Endodermal cell (in vitro differentiated cells): ENCODE data around the gene CLEC10A. TPM values are rescaled to one million over a fixed set of nuclear protein-coding genes. Genes with fewer than 3 reads are reported as not detected.
"Not testable (repeated sequence)": the region's sequence is repeated elsewhere in the genome, so short reads cannot be mapped to it uniquely, and the experiment has no call there.

Experiments used
- DNase-seq: peaks from one replicate; pipeline ENCODE4 v3.0.0-alpha.2; 2017
- H3K27ac ChIP-seq: 2 replicates; pipeline ENCODE4 v1.5.1; 2013; ENCODE audit warnings: mild to moderate bottlenecking, low read depth, low read length, moderate library complexity
- H3K27me3 ChIP-seq: 2 replicates; pipeline ENCODE4 v1.6.1; 2013; ENCODE audit warnings: mild to moderate bottlenecking, low read length, moderate library complexity; ENCODE audit not compliant: insufficient read depth, control insufficient read depth, poor library complexity, severe bottlenecking
- H3K36me3 ChIP-seq: 2 replicates; pipeline ENCODE4 v1.7.0; 2013; ENCODE audit warnings: mild to moderate bottlenecking, low read length, moderate library complexity; ENCODE audit not compliant: control insufficient read depth, insufficient read depth
- H3K4me1 ChIP-seq: one replicate; pipeline ENCODE4 v1.7.0; 2013; ENCODE audit warnings: low read length; ENCODE audit not compliant: control insufficient read depth, insufficient read depth
- H3K4me3 ChIP-seq: 2 replicates; pipeline ENCODE4 v1.5.1; 2013; ENCODE audit warnings: mild to moderate bottlenecking, low read length, moderate library complexity
- H3K9ac ChIP-seq: 2 replicates; pipeline ENCODE4 v1.6.1; 2013; ENCODE audit warnings: mild to moderate bottlenecking, low read length, moderate library complexity; ENCODE audit not compliant: poor library complexity, severe bottlenecking; ENCODE audit errors: extremely low read depth
- H3K9me3 ChIP-seq: 2 replicates; pipeline ENCODE4 v1.6.1; 2013; ENCODE audit warnings: mild to moderate bottlenecking, low read length, moderate library complexity; ENCODE audit not compliant: control insufficient read depth
- H3K27ac Mint-ChIP-seq: 2 replicates; pipeline ENCODE4 v1.8.0; 2020; ENCODE audit warnings: mixed read lengths
- H3K27me3 Mint-ChIP-seq: 2 replicates; pipeline ENCODE4 v1.8.0; 2021; ENCODE audit warnings: mild to moderate bottlenecking, mixed read lengths; ENCODE audit not compliant: insufficient read depth
- H3K36me3 Mint-ChIP-seq: 2 replicates; pipeline ENCODE4 v1.8.0; 2020; ENCODE audit warnings: low read depth, mixed read lengths
- H3K4me1 Mint-ChIP-seq: 2 replicates; pipeline ENCODE4 v1.8.0; 2020; ENCODE audit warnings: mixed read lengths
- H3K4me3 Mint-ChIP-seq: 2 replicates; pipeline ENCODE4 v1.8.0; 2020; ENCODE audit warnings: mild to moderate bottlenecking, moderate library complexity, mixed read lengths
- H3K9me3 Mint-ChIP-seq: 2 replicates; pipeline ENCODE4 v1.8.0; 2020; ENCODE audit warnings: mild to moderate bottlenecking, mixed read lengths
- CTCF ChIP-seq: fragments of 200-600 bp; sonication (generic); conservative IDR thresholded peaks from 2 replicates; pipeline ENCODE4 v1.5.0; 2021; ENCODE audit warnings: antibody characterized with exemption, mild to moderate bottlenecking
- WGBS, 2 experiments: methylation state at CpG; one replicate each; pipeline versions ENCODE4 v1.1.5 to v1.1.7; 2013; ENCODE audit warnings: missing lambda C conversion rate in 2 of 2, mixed read lengths in 1 of 2; ENCODE audit not compliant: insufficient coverage in 1 of 2, insufficient read length in 1 of 2; 5-methylcytosine and 5-hydroxymethylcytosine counted together
- total RNA-seq, 2 donors: library from RNA; stranded (reverse); fragmentation: NEBNext Ultra II Directional in 1 of 2; extraction: Animal tissue kit (Norgen Biotek cat#: 25700) in 1 of 2; gene quantifications; 2 replicates in 1 of 2; 3 replicates in 1 of 2; pipeline ENCODE4 v1.2.1, GENCODE V29; 2021

The CLEC10A gene
- total RNA-seq, 2 donors from 2014 or later = not detected

GRCh38 chr17:7088442-7088841 is 8.4 kb upstream of the CLEC10A start:
- not testable (repeated sequence) for H3K27me3 Mint-ChIP-seq, H3K36me3 Mint-ChIP-seq, DNase-seq, H3K9me3 ChIP-seq, H3K27me3 ChIP-seq, H3K4me1 ChIP-seq, H3K9me3 Mint-ChIP-seq, H3K36me3 ChIP-seq, H3K4me3 ChIP-seq, H3K9ac ChIP-seq, H3K27ac ChIP-seq
- Mint-ChIP-seq H3K4me3 (peak overlapping the region; percentile 11), H3K27ac (peak overlapping the region; percentile 80), H3K4me1 (peaks cover 16% of the 10 kb centered on the region)
- 77 to 84% methylated on average over 3 to 4 of the region's 4 CpGs for WGBS, 2 experiments

- H3K27me3 Mint-ChIP-seq = no peaks in the 10 kb centered on the region
- H3K27ac Mint-ChIP-seq = peak overlapping the region; percentile 13
- WGBS, 2 experiments = 84 to 86% methylated on average over 7 of the region's 7 CpGs
Measured at GRCh38 chr17:7084088-7084487, 4.0 kb upstream of the CLEC10A start.

GRCh38 chr17:7083592-7083991 is 3.5 kb upstream of the CLEC10A start:
- peak; percentile 24 for DNase-seq
- H3K27ac ChIP-seq = no peak overlapping the region
- H3K9me3 Mint-ChIP-seq = peaks cover 8% of the 10 kb centered on the region
- peaks cover 4% of the 10 kb centered on the region for H3K27me3 Mint-ChIP-seq
- H3K9me3 ChIP-seq = no peaks in the 10 kb centered on the region
- H3K36me3 Mint-ChIP-seq = no peaks in the 10 kb centered on the region
- peaks cover 3% of the 10 kb centered on the region for H3K4me1 ChIP-seq
- no peak overlapping the region for H3K4me3 ChIP-seq
- 86 to 92% methylated on average over 4 of the region's 4 CpGs for WGBS, 2 experiments
- peaks cover 11% of the 10 kb centered on the region for H3K4me1 Mint-ChIP-seq
- H3K36me3 ChIP-seq = no peaks in the 10 kb centered on the region
- TF ChIP-seq CTCF = no peak
- H3K27me3 ChIP-seq = no peaks in the 10 kb centered on the region
- H3K4me3 Mint-ChIP-seq = no peak overlapping the region
- no peak overlapping the region for H3K9ac ChIP-seq
- H3K27ac Mint-ChIP-seq = no peak overlapping the region

More at GRCh38 chr17:7084088-7084487, 4.0 kb upstream of the CLEC10A start:
- Histone ChIP-seq H3K4me1 (peaks cover 3% of the 10 kb centered on the region), H3K9ac (no peak overlapping the region), H3K36me3 (no peaks in the 10 kb centered on the region), H3K27ac (no peak overlapping the region), H3K4me3 (no peak overlapping the region), H3K9me3 (no peaks in the 10 kb centered on the region), H3K27me3 (no peaks in the 10 kb centered on the region)
- DNase-seq = no peak
- no peak for TF ChIP-seq CTCF
- peaks cover 16% of the 10 kb centered on the region for H3K4me1 Mint-ChIP-seq
- no peak overlapping the region for H3K4me3 Mint-ChIP-seq
- peaks cover 11% of the 10 kb centered on the region for H3K9me3 Mint-ChIP-seq
- H3K36me3 Mint-ChIP-seq = no peaks in the 10 kb centered on the region
